SK-N-SH (cell line): ENCODE results near the gene C6orf132. TPM values are rescaled to one million over a fixed set of nuclear protein-coding genes. Genes with fewer than 3 reads are reported as not detected.
A peak's percentile ranks its signal among the peaks of the same experiment; 100 is the strongest.

Experiments used
- CTCF ChIA-PET: fragments of 300-600, 350-600 bp; formaldehyde crosslinking; extraction: SDS; loops from one replicate; lab custom pipeline; 2021; lab: Yijun Ruan, JAX
- POLR2A ChIA-PET: fragments of 350-600 bp; sonication (Branson Sonifier 250); formaldehyde crosslinking; extraction: SDS; loops from one replicate; lab custom pipeline; 2020; ENCODE audit warnings: antibody characterized with exemption, inconsistent platforms; lab: Yijun Ruan, JAX
- DNase-seq: peaks from one replicate; pipeline ENCODE4 v3.0.0; 2012
- H2AFZ ChIP-seq: fragments of 200-600 bp; sonication (generic); 2 replicates; pipeline ENCODE4 v1.8.1; 2016; ENCODE audit warnings: antibody characterized with exemption, mild to moderate bottlenecking, low read depth
- H3F3A ChIP-seq: fragments of 200-600 bp; sonication (generic); replicated peaks from 2 replicates; pipeline ENCODE3; 2016; ENCODE audit warnings: antibody characterized with exemption, mild to moderate bottlenecking; ENCODE audit not compliant: insufficient read depth
- H3K27ac ChIP-seq, 2 experiments: fragments of 200-500 bp in 1 of 2; fragments of 200-600 bp in 1 of 2; sonication (Bioruptor generic) in 1 of 2; sonication (generic), shearing (Covaris generic) in 1 of 2; 2 replicates each; pipeline versions ENCODE4 v1.5.1 to v1.6.1; 2014 to 2016; ENCODE audit warnings: low read depth in 2 of 2, inconsistent platforms in 1 of 2, low read length in 1 of 2, mild to moderate bottlenecking in 1 of 2, mixed read lengths in 1 of 2
- H3K27me3 ChIP-seq: fragments of 200-600 bp; sonication (generic), shearing (Covaris generic); 2 replicates; pipeline ENCODE4 v1.6.1; 2016; ENCODE audit warnings: mixed run types; ENCODE audit not compliant: insufficient read depth
- H3K36me3 ChIP-seq, 2 experiments: fragments of 200-500 bp in 1 of 2; fragments of 200-600 bp in 1 of 2; sonication (Bioruptor generic) in 1 of 2; sonication (generic) in 1 of 2; replicated peaks in 1 of 2; 2 replicates each; pipeline versions ENCODE3 to v1.5.1; 2014 to 2016; ENCODE audit warnings: low read length in 1 of 2, mild to moderate bottlenecking in 1 of 2; ENCODE audit not compliant: insufficient read depth in 2 of 2, control insufficient read depth in 1 of 2
- H3K4me1 ChIP-seq, 2 experiments: fragments of 200-500 bp in 1 of 2; fragments of 200-600 bp in 1 of 2; sonication (Bioruptor generic) in 1 of 2; sonication (generic), shearing (Covaris generic) in 1 of 2; 2 replicates each; pipeline versions ENCODE4 v1.5.1 to v1.6.1; 2014 to 2016; ENCODE audit warnings: low read depth in 1 of 2, low read length in 1 of 2, mixed run types in 1 of 2; ENCODE audit not compliant: insufficient read depth in 2 of 2, control insufficient read depth in 1 of 2
- H3K4me2 ChIP-seq: fragments of 200-600 bp; sonication (generic), shearing (Covaris generic); 2 replicates; pipeline ENCODE4 v1.6.1; 2017; ENCODE audit warnings: mixed run types
- H3K4me3 ChIP-seq, 2 experiments: fragments of 200-500 bp in 1 of 2; fragments of 200-600 bp in 1 of 2; sonication (Bioruptor generic) in 1 of 2; sonication (generic), shearing (Covaris generic) in 1 of 2; 2 replicates each; pipeline versions ENCODE4 v1.5.1 to v1.8.1; 2014 to 2016; ENCODE audit warnings: low read depth in 2 of 2, inconsistent platforms in 1 of 2, low read length in 1 of 2, mild to moderate bottlenecking in 1 of 2, mixed read lengths in 1 of 2, moderate library complexity in 1 of 2
- H3K79me2 ChIP-seq: fragments of 200-600 bp; sonication (generic); 2 replicates; pipeline ENCODE4 v1.8.1; 2017; ENCODE audit warnings: mild to moderate bottlenecking; ENCODE audit not compliant: insufficient read depth
- H3K9ac ChIP-seq: fragments of 200-600 bp; sonication (generic); 2 replicates; pipeline ENCODE4 v1.6.1; 2017; ENCODE audit warnings: mixed run types
- H3K9me2 ChIP-seq: fragments of 200-600 bp; sonication (generic); 2 replicates; pipeline ENCODE4 v1.6.1; 2017; ENCODE audit warnings: mixed run types
- H3K9me3 ChIP-seq: fragments of 200-600 bp; sonication (generic); 2 replicates; pipeline ENCODE4 v1.6.1; 2017; ENCODE audit warnings: mixed run types, mild to moderate bottlenecking, moderate library complexity
- H4K20me1 ChIP-seq: fragments of 200-600 bp; sonication (generic); 2 replicates; pipeline ENCODE4 v1.6.1; 2017; ENCODE audit warnings: mild to moderate bottlenecking, mixed run types; ENCODE audit not compliant: insufficient read depth
- CHD2 ChIP-seq: fragments of 150-350 bp; IDR thresholded peaks from 2 replicates; pipeline ENCODE4 v1.6.1; 2018; ENCODE audit warnings: low read length; ENCODE audit not compliant: partially characterized antibody
- CTCF ChIP-seq: fragments of 200-600 bp; sonication (generic); IDR thresholded peaks from 2 replicates; pipeline ENCODE4 v1.6.1; 2017; ENCODE audit warnings: antibody characterized with exemption, mild to moderate bottlenecking, moderate library complexity
- FOSL2 ChIP-seq: IDR thresholded peaks from 2 replicates; pipeline ENCODE4 v1.4.0; 2012; ENCODE audit warnings: low read depth, mild to moderate bottlenecking, moderate library complexity, borderline replicate concordance
- FOXJ3 ChIP-seq: sonication (generic); formaldehyde crosslinking; IDR thresholded peaks from 2 replicates; pipeline ENCODE4 v1.5.1; 2020; ENCODE audit warnings: mild to moderate bottlenecking, missing genetic modification reagents
- FOXM1 ChIP-seq: IDR thresholded peaks from 2 replicates; pipeline ENCODE4 v1.4.0; 2012; ENCODE audit warnings: low read depth, mild to moderate bottlenecking
- GABPA ChIP-seq: IDR thresholded peaks from 2 replicates; pipeline ENCODE4 v1.4.0; 2012; ENCODE audit warnings: low read depth, mild to moderate bottlenecking
- GATA2 ChIP-seq: sonication (generic); formaldehyde crosslinking; IDR thresholded peaks from 2 replicates; pipeline ENCODE4 v1.5.0; 2020; ENCODE audit warnings: mild to moderate bottlenecking, missing genetic modification reagents
- MEF2A ChIP-seq: IDR thresholded peaks from 2 replicates; pipeline ENCODE4 v1.4.0; 2012; ENCODE audit warnings: low read depth, borderline replicate concordance
- MXI1 ChIP-seq: IDR thresholded peaks from 2 replicates; pipeline ENCODE4 v1.6.1; 2012; ENCODE audit warnings: mild to moderate bottlenecking, low read depth, low read length, improper control_type of control experiment
- NFIC ChIP-seq: IDR thresholded peaks from 2 replicates; pipeline ENCODE4 v1.4.0; 2012; ENCODE audit warnings: borderline replicate concordance
- POLR2AphosphoS5 ChIP-seq: IDR thresholded peaks from 2 replicates; pipeline ENCODE4 v1.6.1; 2012; ENCODE audit warnings: low read depth, low read length
- RAD21 ChIP-seq: IDR thresholded peaks from 2 replicates; pipeline ENCODE4 v1.6.1; 2012; ENCODE audit warnings: mild to moderate bottlenecking, low read length
- RXRA ChIP-seq: IDR thresholded peaks from 2 replicates; pipeline ENCODE4 v1.4.0; 2012; ENCODE audit warnings: low read depth, mild to moderate bottlenecking, borderline replicate concordance
- SIN3A ChIP-seq: IDR thresholded peaks from 2 replicates; pipeline ENCODE4 v1.6.1; 2012; ENCODE audit warnings: low read depth, mild to moderate bottlenecking, low read length, moderate library complexity, borderline replicate concordance
- SMC3 ChIP-seq: IDR thresholded peaks from 2 replicates; pipeline ENCODE4 v1.6.1; 2012; ENCODE audit warnings: low read depth, low read length, improper control_type of control experiment
- TCF12 ChIP-seq: IDR thresholded peaks from 2 replicates; pipeline ENCODE4 v1.4.0; 2012
- USF1 ChIP-seq: IDR thresholded peaks from 2 replicates; pipeline ENCODE4 v1.4.0; 2012; ENCODE audit warnings: low read depth, borderline replicate concordance
- YY1 ChIP-seq: IDR thresholded peaks from 2 replicates; pipeline ENCODE4 v1.4.0; 2012; ENCODE audit warnings: low read depth, mild to moderate bottlenecking
- ZBTB33 ChIP-seq: IDR thresholded peaks from 2 replicates; pipeline ENCODE4 v1.4.0; 2012; ENCODE audit warnings: low read depth, borderline replicate concordance
- WGBS: methylation state at CpG from one replicate; pipeline ENCODE4 v1.1.6; 2017; ENCODE audit warnings: low lambda C conversion rate; 5-methylcytosine and 5-hydroxymethylcytosine counted together
- polyA plus RNA-seq, 3 experiments: library from polyadenylated mRNA; depleted of rRNA; stranded (reverse); fragments of >200 nt; gene quantifications; 2 replicates each; pipeline ENCODE4 v1.2.3, GENCODE V29; 2012
- TF ChIP-seq, protein P1 (sequence below): fragments of 150-350 bp; IDR thresholded peaks from 2 replicates; pipeline ENCODE4 v1.6.1; 2016; ENCODE audit warnings: mild to moderate bottlenecking, low read depth, low read length

Gene C6orf132
- polyA plus RNA-seq, 1 of the 3 experiments (the other 2 are of a cell fraction) = not detected

- Histone ChIP-seq H3F3A (no peaks in the 10 kb centered on the region), H3K9me3 (no peaks in the 10 kb centered on the region), H3K4me1 (0 out of 4 replicates have a peak, but pooled peaks cover 0 to 7% of the 10 kb centered on the region in 2 experiments), H3K79me2 (no peaks in the 10 kb centered on the region), H4K20me1 (no peaks in the 10 kb centered on the region), H3K27me3 (no peaks in the 10 kb centered on the region), H3K9ac (no peak overlapping the region), H3K4me3 (no peak overlapping the region), H3K9me2 (no peaks in the 10 kb centered on the region), H3K36me3 (no peaks in the 10 kb centered on the region), H2AFZ (no peak overlapping the region), H3K27ac (no peak overlapping the region), H3K4me2 (no peak overlapping the region)
- ChIA-PET CTCF (no interaction called here), POLR2A (no interaction called here)
- 90% methylated on average over 8 of the region's 8 CpGs for WGBS
- TF ChIP-seq CHD2 = no peak
- TF ChIP-seq GATA2 = no peak
- TF ChIP-seq MEF2A = no peak
- no peak for TF ChIP-seq FOXJ3 (CRISPR knock-in tag)
- no peak for TF ChIP-seq RXRA
- TF ChIP-seq SIN3A = no peak
- TF ChIP-seq SMC3 = no peak
- TF ChIP-seq FOXM1 = no peak
- no peak for TF ChIP-seq CTCF
- TF ChIP-seq GABPA = no peak
- TF ChIP-seq YY1 = no peak
- no peak for DNase-seq
These were observed 41.2 kb downstream of the C6orf132 start for GRCh38 chr6:42101186-42101657.

DNA sequence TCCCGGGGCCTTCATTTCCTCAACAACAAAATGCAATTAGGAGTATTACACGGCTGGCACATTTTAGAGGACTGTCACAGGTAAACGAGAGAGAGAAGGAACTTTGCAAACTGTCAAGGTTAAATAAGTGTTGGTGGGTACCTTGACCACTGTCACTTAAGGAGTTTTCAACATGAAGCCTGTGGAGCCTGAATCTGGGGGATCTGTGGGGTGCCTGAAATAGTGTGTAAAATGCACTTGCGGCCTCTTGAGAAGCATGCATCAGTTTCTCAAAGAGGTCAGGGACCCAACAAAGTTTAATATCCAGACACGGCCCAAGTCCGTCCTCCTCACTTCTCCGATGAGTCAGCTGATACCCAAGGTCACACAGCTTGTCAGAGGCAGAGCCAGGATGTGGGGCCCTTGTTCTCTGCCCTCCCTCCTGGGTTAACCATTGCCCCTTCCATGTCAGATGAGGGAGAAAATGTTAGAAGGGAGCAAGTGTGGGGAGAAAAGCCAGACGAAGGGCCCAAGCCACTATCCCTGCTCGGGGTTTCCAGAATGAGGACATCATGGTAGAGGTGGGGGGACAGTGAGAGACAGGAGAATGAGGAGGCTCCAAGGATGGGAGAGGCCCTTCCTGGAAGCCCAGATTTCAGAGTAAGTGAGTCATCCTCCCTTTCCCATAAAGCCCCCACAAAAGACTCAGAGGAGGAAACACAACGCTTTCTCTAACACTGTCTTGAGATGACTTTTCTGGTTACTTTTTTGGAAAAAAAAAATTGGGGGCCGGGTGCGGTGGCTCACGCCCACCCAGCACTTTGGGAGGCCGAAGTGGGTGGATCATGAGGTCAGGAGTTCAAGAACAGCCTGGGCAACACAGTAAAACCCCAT lies 42.2 kb downstream of the C6orf132 start:
- H3K4me2 ChIP-seq = no peak overlapping the region
- H4K20me1 ChIP-seq = no peaks in the 10 kb centered on the region
- H3K27ac ChIP-seq = no peak overlapping the region; a peak in 1 of 4 replicates
- TF ChIP-seq ZBTB33 (no peak), TCF12 (0 out of 2 replicates have a peak, but pooled peaks have one; percentile 3), USF1 (no peak), RAD21 (no peak), NFIC (no peak), MXI1 (no peak), FOSL2 (0 out of 2 replicates have a peak, but pooled peaks have one; percentile 2), POLR2AphosphoS5 (no peak), FOXJ3 (CRISPR knock-in tag) (no peak), RXRA (no peak)
- TF ChIP-seq, protein P1, sequence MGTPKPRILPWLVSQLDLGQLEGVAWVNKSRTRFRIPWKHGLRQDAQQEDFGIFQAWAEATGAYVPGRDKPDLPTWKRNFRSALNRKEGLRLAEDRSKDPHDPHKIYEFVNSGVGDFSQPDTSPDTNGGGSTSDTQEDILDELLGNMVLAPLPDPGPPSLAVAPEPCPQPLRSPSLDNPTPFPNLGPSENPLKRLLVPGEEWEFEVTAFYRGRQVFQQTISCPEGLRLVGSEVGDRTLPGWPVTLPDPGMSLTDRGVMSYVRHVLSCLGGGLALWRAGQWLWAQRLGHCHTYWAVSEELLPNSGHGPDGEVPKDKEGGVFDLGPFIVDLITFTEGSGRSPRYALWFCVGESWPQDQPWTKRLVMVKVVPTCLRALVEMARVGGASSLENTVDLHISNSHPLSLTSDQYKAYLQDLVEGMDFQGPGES = no peak
- H3K9me3 ChIP-seq = no peaks in the 10 kb centered on the region
- peak overlapping the region; percentile 81 for H2AFZ ChIP-seq
- CTCF ChIA-PET = interaction anchor here (0.6 to 1.4 kb wide), 3 partner anchors 11 to 306 kb away, joined by 3 to 8 read pairs (median 3); no protein-coding TSS in a partner anchor
- no peak for DNase-seq
- H3K79me2 ChIP-seq = no peaks in the 10 kb centered on the region
- no peaks in the 10 kb centered on the region for H3K27me3 ChIP-seq
- H3F3A ChIP-seq = no peaks in the 10 kb centered on the region
- POLR2A ChIA-PET = no interaction called here
- H3K9me2 ChIP-seq = no peaks in the 10 kb centered on the region
- no peak overlapping the region for H3K4me3 ChIP-seq
- no peaks in the 10 kb centered on the region for H3K36me3 ChIP-seq
- 0 out of 4 replicates have a peak, but pooled peaks cover 0 to 7% of the 10 kb centered on the region in 2 experiments for H3K4me1 ChIP-seq
- WGBS = 62% methylated on average over 14 of the region's 14 CpGs
- H3K9ac ChIP-seq = no peak overlapping the region
